G401 (cell line): ENCODE data around the gene SCGB2B2. TPM values are rescaled to one million over a fixed set of nuclear protein-coding genes. Genes with fewer than 3 reads are reported as not detected.
"Not testable (repeated sequence)": the region's sequence is repeated elsewhere in the genome, so short reads cannot be mapped to it uniquely, and the experiment has no call there.

ENCODE experiments used
- DNase-seq: peaks from one replicate; pipeline ENCODE4 v3.0.0-alpha.2; 2015; ENCODE audit warnings: low spot score
- in situ Hi-C: cut with HindIII; loops from 2 replicates; pipeline ENCODE4 v1.10.0; 2016; ENCODE audit warnings: low sequenced_read_pairs, mixed read lengths
- total RNA-seq: library from RNA; depleted of rRNA; stranded (reverse); fragments of >200 nt; shearing (Covaris generic); gene quantifications from 2 replicates; pipeline ENCODE4 v1.2.3, GENCODE V29; 2014; rRNA removed

SCGB2B2 gene
- total RNA-seq, result not detected in 2 replicates

GRCh38 chr19:34676697-34677385 is at the start of gene SCGB2B2:
TSS of gene SCGB2B2 (minus strand) at chr19:34677159. CDS start at chr19:34594563, 82,596 bp downstream.
- peak; percentile 93 for DNase-seq
- in situ Hi-C loops, result no loop called here

GRCh38 chr19:34725400-34725799 is 48.4 kb upstream of the SCGB2B2 start:
- in situ Hi-C loops, result no loop called here
- DNase-seq, result no peak

- DNase-seq, result no peak
- in situ Hi-C loops, result no loop called here
Measured at GRCh38 chr19:34722353-34722752, 45.4 kb upstream of the SCGB2B2 start.

- no peak for DNase-seq
- in situ Hi-C loops, result no loop called here
Measured at GRCh38 chr19:34715357-34715756, 38.4 kb upstream of the SCGB2B2 start.

- DNase-seq, result no peak
- in situ Hi-C loops, result no loop called here
Measured at GRCh38 chr19:34713262-34713637, 36.3 kb upstream of the SCGB2B2 start.

- in situ Hi-C loops, result no loop called here
- peak; percentile 74 for DNase-seq
Measured at GRCh38 chr19:34712395-34713261, 35.7 kb upstream of the SCGB2B2 start.

GRCh38 chr19:34711890-34712289 is 34.9 kb upstream of the SCGB2B2 start:
- no peak for DNase-seq
- in situ Hi-C loops, result no loop called here

- DNase-seq, result no peak
- in situ Hi-C loops, result no loop called here
Measured at GRCh38 chr19:34707661-34708060, 30.7 kb upstream of the SCGB2B2 start.

GRCh38 chr19:34692549-34692948 is 15.6 kb upstream of the SCGB2B2 start:
- in situ Hi-C loops, result no loop called here
- no peak for DNase-seq

- no peak for DNase-seq
- in situ Hi-C loops, result no loop called here
Measured at GRCh38 chr19:34690372-34690771, 13.4 kb upstream of the SCGB2B2 start.

- in situ Hi-C loops, result no loop called here
- DNase-seq, result no peak
Measured at GRCh38 chr19:34688592-34688991, 11.6 kb upstream of the SCGB2B2 start.

GRCh38 chr19:34687348-34687747 is 10.4 kb upstream of the SCGB2B2 start:
- in situ Hi-C loops, result no loop called here
- no peak for DNase-seq

- in situ Hi-C loops, result no loop called here
- DNase-seq, result no peak
Measured at GRCh38 chr19:34686455-34686854, 9.5 kb upstream of the SCGB2B2 start.

GRCh38 chr19:34685266-34685665 is 8.3 kb upstream of the SCGB2B2 start:
- in situ Hi-C loops, DNase-seq: not testable (repeated sequence)

- no peak for DNase-seq
- in situ Hi-C loops, result no loop called here
Measured at GRCh38 chr19:34681478-34681877, 4.5 kb upstream of the SCGB2B2 start.

- DNase-seq, result peak; percentile 6
- in situ Hi-C loops, result no loop called here
Measured at GRCh38 chr19:34678421-34678820, 1.5 kb upstream of the SCGB2B2 start.

GRCh38 chr19:34678085-34678412 is 1.1 kb upstream of the SCGB2B2 start:
- no peak for DNase-seq
- in situ Hi-C loops, result no loop called here

- DNase-seq, result peak; percentile 96
- in situ Hi-C loops, result no loop called here
Measured at GRCh38 chr19:34677386-34678084, 576 bp upstream of the SCGB2B2 start, which contains the start of gene ZNF302. TSS of gene ZNF302 (plus strand) at chr19:34677678. CDS start at chr19:34678805, 1,127 bp downstream.

GRCh38 chr19:34675919-34676318 is 1.0 kb downstream of the SCGB2B2 start:
- in situ Hi-C loops, result no loop called here
- no peak for DNase-seq

GRCh38 chr19:34675250-34675649 is 1.7 kb downstream of the SCGB2B2 start:
- DNase-seq, result no peak
- in situ Hi-C loops, result no loop called here
